T-helper 9 cell (primary cell): ENCODE data around the gene SSBP2.
A peak's percentile ranks its signal among the peaks of the same experiment; 100 is the strongest.

Experiments used
- DNase-seq: peaks from one replicate; pipeline ENCODE4 v3.0.0-alpha.2; 2020
- total RNA-seq, 2 donors: gene quantifications; one replicate each; lab custom pipeline; 2026; lab: John Stamatoyannopoulos, UW

The SSBP2 gene
- 35.0 to 35.9 reads per million in 2 donors for total RNA-seq

- peak; percentile 100 for DNase-seq
Observed at GRCh38 chr5:81751009-81751835, at the start of gene SSBP2. SSBP2 (minus strand) TSS chr5:81751097; CDS start chr5:81751042, 55 bp downstream.

- DNase-seq, result no peak
Observed at GRCh38 chr5:81795666-81796065, 44.8 kb upstream of the SSBP2 start.

GRCh38 chr5:81794226-81794625 is 43.3 kb upstream of the SSBP2 start:
- DNase-seq, result no peak

- DNase-seq, result no peak
Observed at GRCh38 chr5:81790336-81790735, 39.4 kb upstream of the SSBP2 start.

- no peak for DNase-seq
Observed at GRCh38 chr5:81789033-81789432, 38.1 kb upstream of the SSBP2 start.

- DNase-seq, result no peak
Observed at GRCh38 chr5:81788329-81788728, 37.4 kb upstream of the SSBP2 start.

- no peak for DNase-seq
Observed at GRCh38 chr5:81787474-81788242, 36.8 kb upstream of the SSBP2 start.

GRCh38 chr5:81786991-81787390 is 36.1 kb upstream of the SSBP2 start:
- DNase-seq, result no peak

- DNase-seq, result no peak
Observed at GRCh38 chr5:81786496-81786895, 35.6 kb upstream of the SSBP2 start.

GRCh38 chr5:81785322-81785721 is 34.4 kb upstream of the SSBP2 start:
- no peak for DNase-seq

GRCh38 chr5:81783401-81783800 is 32.5 kb upstream of the SSBP2 start:
- DNase-seq, result no peak

- DNase-seq, result no peak
Observed at GRCh38 chr5:81782811-81783210, 31.9 kb upstream of the SSBP2 start.

GRCh38 chr5:81779916-81780266 is 29.0 kb upstream of the SSBP2 start:
- DNase-seq, result no peak

GRCh38 chr5:81779125-81779915 is 28.4 kb upstream of the SSBP2 start:
- peak; percentile 7 for DNase-seq

- no peak for DNase-seq
Observed at GRCh38 chr5:81778642-81779041, 27.7 kb upstream of the SSBP2 start.

- DNase-seq, result no peak
Observed at GRCh38 chr5:81776258-81776657, 25.4 kb upstream of the SSBP2 start.

GRCh38 chr5:81774374-81774773 is 23.5 kb upstream of the SSBP2 start:
- no peak for DNase-seq

- no peak for DNase-seq
Observed at GRCh38 chr5:81773574-81773973, 22.7 kb upstream of the SSBP2 start.

- no peak for DNase-seq
Observed at GRCh38 chr5:81773161-81773560, 22.3 kb upstream of the SSBP2 start.

- DNase-seq, result no peak
Observed at GRCh38 chr5:81772488-81772887, 21.6 kb upstream of the SSBP2 start.

GRCh38 chr5:81768935-81769452 is 18.1 kb upstream of the SSBP2 start:
- DNase-seq, result no peak

- no peak for DNase-seq
Observed at GRCh38 chr5:81767938-81768337, 17.0 kb upstream of the SSBP2 start.

- DNase-seq, result no peak
Observed at GRCh38 chr5:81767097-81767496, 16.2 kb upstream of the SSBP2 start.
